IMR-90 (cell line): ENCODE measurements around the gene GPR135. TPM values are rescaled to one million over a fixed set of nuclear protein-coding genes. Genes with fewer than 3 reads are reported as not detected.

Source experiments
- ATAC-seq: fragments of 200-7000 bp; cut with Tn5 transposase; 2 replicates; pipeline ENCODE4 v1.9.1; 2020; ENCODE audit warnings: low read depth, mild to moderate bottlenecking, moderate library complexity
- BruUV-seq: library from RNA; stranded (reverse); fragments of 400-500 nt; replicated peaks from 2 replicates; lab custom pipeline; 2021; lab: Mats Ljungman, UMichigan
- CTCF ChIA-PET: fragments of 300-600 bp; formaldehyde crosslinking; extraction: SDS; loops from one replicate; lab custom pipeline; 2021; ENCODE audit warnings: antibody characterized with exemption; lab: Yijun Ruan, JAX
- POLR2A ChIA-PET: fragments of 300-600 bp; sonication (Branson Sonifier 250); formaldehyde crosslinking; loops from one replicate; lab custom pipeline; 2022; ENCODE audit warnings: antibody characterized with exemption; ENCODE audit not compliant: unreplicated experiment; lab: Charles Lee
- DNase-seq: peaks from one replicate; pipeline ENCODE4 v3.0.0; 2013
- H2AFZ ChIP-seq: replicated peaks from 2 replicates; pipeline ENCODE3; 2013; ENCODE audit warnings: low read length, mild to moderate bottlenecking; ENCODE audit not compliant: poor library complexity
- H2AK5ac ChIP-seq: 2 replicates; pipeline ENCODE4 v1.6.1; 2013; ENCODE audit warnings: low read depth, low read length, inconsistent platforms
- H2AK9ac ChIP-seq: replicated peaks from 2 replicates; pipeline ENCODE3; 2013; ENCODE audit warnings: mild to moderate bottlenecking, low read depth, low read length, moderate library complexity; ENCODE audit not compliant: poor library complexity
- H2BK120ac ChIP-seq: 2 replicates; pipeline ENCODE4 v1.6.1; 2013; ENCODE audit warnings: low read depth, low read length, inconsistent platforms
- H2BK15ac ChIP-seq: 3 replicates; pipeline ENCODE4 v1.6.1; 2013; ENCODE audit warnings: low read depth, low read length, inconsistent platforms
- H2BK20ac ChIP-seq: 2 replicates; pipeline ENCODE4 v1.6.1; 2013; ENCODE audit warnings: low read depth, mild to moderate bottlenecking, inconsistent platforms, low read length, moderate library complexity
- H2BK5ac ChIP-seq: 2 replicates; pipeline ENCODE4 v1.6.1; 2013; ENCODE audit warnings: mild to moderate bottlenecking, low read depth, low read length, inconsistent platforms; ENCODE audit not compliant: poor library complexity, severe bottlenecking
- H3K14ac ChIP-seq: replicated peaks from 2 replicates; pipeline ENCODE4 v1.6.1; 2013; ENCODE audit warnings: low read depth, low read length, inconsistent platforms
- H3K18ac ChIP-seq: 2 replicates; pipeline ENCODE4 v1.6.1; 2013; ENCODE audit warnings: low read depth, low read length, control low read depth
- H3K23ac ChIP-seq: 2 replicates; pipeline ENCODE4 v1.6.1; 2013; ENCODE audit warnings: low read depth, low read length, inconsistent platforms
- H3K27ac ChIP-seq: 2 replicates; pipeline ENCODE4 v1.5.1; 2013; ENCODE audit warnings: mild to moderate bottlenecking, control low read depth, low read length; ENCODE audit not compliant: insufficient read depth
- H3K27me3 ChIP-seq: 2 replicates; pipeline ENCODE4 v1.6.1; 2013; ENCODE audit warnings: low read length; ENCODE audit not compliant: control insufficient read depth, insufficient read depth
- H3K36me3 ChIP-seq: 2 replicates; pipeline ENCODE4 v1.6.1; 2013; ENCODE audit warnings: low read length, mixed read lengths; ENCODE audit not compliant: control insufficient read depth, insufficient read depth
- H3K4ac ChIP-seq: 2 replicates; pipeline ENCODE4 v1.6.1; 2013; ENCODE audit warnings: low read depth, low read length, inconsistent platforms
- H3K4me1 ChIP-seq: 2 replicates; pipeline ENCODE4 v1.6.1; 2013; ENCODE audit warnings: low read length, mixed read lengths; ENCODE audit not compliant: control insufficient read depth, insufficient read depth
- H3K4me2 ChIP-seq: 2 replicates; pipeline ENCODE4 v1.6.1; 2013; ENCODE audit warnings: low read depth, mild to moderate bottlenecking, control low read depth, low read length, moderate library complexity
- H3K4me3 ChIP-seq: 2 replicates; pipeline ENCODE4 v1.5.1; 2013; ENCODE audit warnings: low read depth, mild to moderate bottlenecking, control low read depth, low read length, moderate library complexity; ENCODE audit not compliant: insufficient read depth
- H3K56ac ChIP-seq: 2 replicates; pipeline ENCODE4 v1.6.1; 2013; ENCODE audit warnings: low read length, inconsistent platforms; ENCODE audit not compliant: insufficient read depth; ENCODE audit errors: extremely low read depth
- H3K79me1 ChIP-seq, 2 experiments: 2 replicates each; pipeline ENCODE4 v1.6.1; 2013; ENCODE audit warnings: low read length in 2 of 2, inconsistent platforms in 1 of 2, low read depth in 1 of 2
- H3K9ac ChIP-seq: 2 replicates; pipeline ENCODE4 v1.6.1; 2013; ENCODE audit warnings: low read depth, low read length, control low read depth
- H3K9me1 ChIP-seq: 2 replicates; pipeline ENCODE4 v1.6.1; 2013; ENCODE audit warnings: low read length, inconsistent platforms; ENCODE audit not compliant: insufficient read depth
- H3K9me3 ChIP-seq: 2 replicates; pipeline ENCODE4 v1.6.1; 2013; ENCODE audit warnings: low read length; ENCODE audit not compliant: control insufficient read depth, insufficient read depth
- H4K20me1 ChIP-seq: 2 replicates; pipeline ENCODE4 v1.6.1; 2013; ENCODE audit warnings: low read length, inconsistent platforms; ENCODE audit not compliant: insufficient read depth
- H4K5ac ChIP-seq: 2 replicates; pipeline ENCODE4 v1.6.1; 2013; ENCODE audit warnings: mild to moderate bottlenecking, low read depth, low read length, control low read depth
- H4K8ac ChIP-seq, 2 experiments: 2 replicates each; pipeline ENCODE4 v1.6.1; 2013; ENCODE audit warnings: low read depth in 2 of 2, low read length in 2 of 2, control low read depth in 1 of 2, inconsistent platforms in 1 of 2
- H4K91ac ChIP-seq: 2 replicates; pipeline ENCODE4 v1.6.1; 2013; ENCODE audit warnings: low read depth, low read length, inconsistent platforms; ENCODE audit not compliant: insufficient read depth
- BHLHE40 ChIP-seq: fragments of 150-350 bp; IDR thresholded peaks from 2 replicates; pipeline ENCODE4 v1.6.1; 2016; ENCODE audit warnings: mild to moderate bottlenecking, low read depth, low read length
- CEBPB ChIP-seq: IDR thresholded peaks from 2 replicates; pipeline ENCODE4 v1.6.1; 2012; ENCODE audit warnings: low read depth, low read length, improper control_type of control experiment
- CHD1 ChIP-seq: IDR thresholded peaks from 2 replicates; pipeline ENCODE4 v1.6.1; 2012; ENCODE audit warnings: low read depth, low read length, improper control_type of control experiment
- CTCF ChIP-seq: conservative IDR thresholded peaks from 2 replicates; pipeline ENCODE4 v1.5.1; 2012; ENCODE audit warnings: mild to moderate bottlenecking, low read depth, low read length, improper control_type of control experiment
- FOS ChIP-seq: fragments of 150-350 bp; IDR thresholded peaks from 2 replicates; pipeline ENCODE4 v1.6.1; 2016; ENCODE audit warnings: low read depth, low read length
- MAFK ChIP-seq: IDR thresholded peaks from 2 replicates; pipeline ENCODE4 v1.6.1; 2012; ENCODE audit warnings: low read depth, low read length, improper control_type of control experiment
- MAZ ChIP-seq: IDR thresholded peaks from 2 replicates; pipeline ENCODE4 v1.6.1; 2012; ENCODE audit warnings: low read depth, mild to moderate bottlenecking, low read length, improper control_type of control experiment, moderate library complexity, borderline replicate concordance
- MXI1 ChIP-seq: IDR thresholded peaks from 2 replicates; pipeline ENCODE4 v1.6.1; 2012; ENCODE audit warnings: low read depth, mild to moderate bottlenecking, low read length, moderate library complexity, borderline replicate concordance
- NFE2L2 ChIP-seq: fragments of 150-350 bp; IDR thresholded peaks from 2 replicates; pipeline ENCODE4 v1.6.1; 2016; ENCODE audit warnings: low read depth, mild to moderate bottlenecking, low read length
- POLR2A ChIP-seq: IDR thresholded peaks from 2 replicates; pipeline ENCODE4 v1.6.1; 2012; ENCODE audit warnings: mild to moderate bottlenecking, low read depth, low read length
- RAD21 ChIP-seq: IDR thresholded peaks from 2 replicates; pipeline ENCODE4 v1.6.1; 2012; ENCODE audit warnings: low read length, improper control_type of control experiment
- RCOR1 ChIP-seq: IDR thresholded peaks from 2 replicates; pipeline ENCODE4 v1.6.1; 2012; ENCODE audit warnings: mild to moderate bottlenecking, low read length, improper control_type of control experiment; ENCODE audit not compliant: insufficient replicate concordance
- SMC3 ChIP-seq: fragments of 150-350 bp; IDR thresholded peaks from 2 replicates; pipeline ENCODE4 v1.6.1; 2016; ENCODE audit warnings: low read depth, mild to moderate bottlenecking, antibody characterized with exemption, low read length, moderate library complexity
- USF2 ChIP-seq: fragments of 150-350 bp; IDR thresholded peaks from 2 replicates; pipeline ENCODE4 v1.6.1; 2017; ENCODE audit warnings: mild to moderate bottlenecking, antibody characterized with exemption, low read length, low read depth
- WGBS, 2 experiments: methylation state at CpG; one replicate each; pipeline versions ENCODE4 v1.1.5 to v1.1.7; 2013; ENCODE audit warnings: missing lambda C conversion rate in 2 of 2; ENCODE audit not compliant: insufficient read length in 1 of 2; ENCODE audit errors: extremely low coverage in 2 of 2; 5-methylcytosine and 5-hydroxymethylcytosine counted together
- dilution Hi-C: fragments of 300-500 bp; cut with HindIII; formaldehyde crosslinking; loops from one replicate; pipeline ENCODE4 v1.14.3; 2018; ENCODE audit warnings: low sequenced_read_pairs; ENCODE audit not compliant: unreplicated experiment
- in situ Hi-C: fragments of 300-500 bp; cut with MboI; formaldehyde crosslinking; loops from 3 replicates; pipeline ENCODE4 v1.14.3; 2019; ENCODE audit warnings: low sequenced_read_pairs, inconsistent platforms, mixed read lengths
- intact Hi-C: fragments of 100-400 bp; cut with micrococcal nuclease; formaldehyde crosslinking; loops from 2 replicates; pipeline ENCODE4 v1.10.0; 2022
- polyA plus RNA-seq, 3 experiments: library from polyadenylated mRNA; depleted of rRNA; stranded (reverse); fragments of >200 nt; gene quantifications; 2 replicates each; pipeline ENCODE4 v1.2.3, GENCODE V29; 2012; ENCODE audit warnings: low replicate concordance in 1 of 3
- total RNA-seq: library from RNA; depleted of rRNA; stranded (reverse); fragments of >200 nt; gene quantifications from 2 replicates; pipeline ENCODE4 v1.2.3, GENCODE V29; 2012

GPR135 gene
- total and polyA plus RNA-seq, 2 of the 4 experiments (the other 2 are of a cell fraction): 1.3 to 2.4 TPM

GRCh38 chr14:59427653-59428580 lies 37.3 kb downstream of the GPR135 start:
- CTCF ChIA-PET: no interaction called here
- peak; percentile 38 for ATAC-seq
- dilution Hi-C loops: no loop called here
- TF ChIP-seq POLR2A (no peak), NFE2L2 (no peak), USF2 (no peak), RAD21 (no peak), FOS (no peak), MXI1 (no peak), SMC3 (no peak), RCOR1 (no peak), CEBPB (no peak), MAFK (no peak), MAZ (no peak), CHD1 (no peak), CTCF (no peak), BHLHE40 (no peak)

More at GRCh38 chr14:59427653-59428580, 37.3 kb downstream of the GPR135 start:
- H2BK120ac ChIP-seq: peak overlapping the region; percentile 21
- no peak overlapping the region for H3K56ac ChIP-seq
- no peak for DNase-seq
- H2BK5ac ChIP-seq: peak overlapping the region; percentile 1
- no peaks in the 10 kb centered on the region for H3K27me3 ChIP-seq
- intact Hi-C loops (no loop called here), in situ Hi-C loops (no loop called here)
- peaks cover 3% of the 10 kb centered on the region; the same call in 1 of the 2 replicates for H3K9me1 ChIP-seq
- H3K4ac ChIP-seq: 0 out of 2 replicates have a peak overlapping the region, but pooled peaks have one; percentile 5
- H4K91ac ChIP-seq: no peak overlapping the region; the same call in 1 of the 2 replicates
- 67% methylated on average over 3 of the region's 13 CpGs; no CpG with 5 or more reads in 1 of the 2 experiments for WGBS, 2 experiments
- H3K27ac ChIP-seq: peak overlapping the region; percentile 42
- H2AK5ac ChIP-seq: peak overlapping the region; percentile 33
- H3K4me1 ChIP-seq: peaks cover 3% of the 10 kb centered on the region
- BruUV-seq: no TSS peak
- H4K20me1 ChIP-seq: no peaks in the 10 kb centered on the region
- no peaks in the 10 kb centered on the region for H3K79me1 ChIP-seq
- no peak overlapping the region for H3K9ac ChIP-seq
- 0 out of 2 replicates have a peak overlapping the region, but pooled peaks have one; percentile 1 for H3K14ac ChIP-seq
- peak overlapping the region; percentile 45; the same call in 1 of the 2 replicates for H3K18ac ChIP-seq
- POLR2A ChIA-PET: no interaction called here
- H2BK15ac ChIP-seq: no peak overlapping the region
- 0 out of 2 replicates have a peak overlapping the region, but pooled peaks have one; percentile 28 for H3K4me2 ChIP-seq
- no peaks in the 10 kb centered on the region for H3K9me3 ChIP-seq
- H4K8ac ChIP-seq: peak overlapping the region; percentile 27 to 28; a peak in 2 of 4 replicates
- H2AFZ ChIP-seq: peak overlapping the region; percentile 60
- H4K5ac ChIP-seq: no peak overlapping the region
- H3K36me3 ChIP-seq: no peaks in the 10 kb centered on the region
- H3K23ac ChIP-seq: no peak overlapping the region
- H2BK20ac ChIP-seq: no peak overlapping the region
- no peak overlapping the region for H2AK9ac ChIP-seq
- H3K4me3 ChIP-seq: no peak overlapping the region
